Peyer's patch (tissue), 4 donors: Measurements from ENCODE around the gene ACKR2.

Source experiments
- CTCF ChIP-seq, 6 experiments: fragments of 450-650 bp in 4 of 6; fragments of 200-600 bp in 2 of 6; sonication (generic) in 1 of 6; IDR thresholded peaks; one replicate each; pipeline ENCODE4 v1.5.1; 2017 to 2019; ENCODE audit warnings: antibody characterized with exemption in 6 of 6, mild to moderate bottlenecking in 3 of 6, moderate library complexity in 1 of 6
- POLR2A ChIP-seq, 2 donors: fragments of 450-650 bp; IDR thresholded peaks; one replicate each; pipeline ENCODE4 v1.5.1; 2017; ENCODE audit warnings: antibody characterized with exemption in 2 of 2, mild to moderate bottlenecking in 2 of 2, moderate library complexity in 2 of 2

GRCh38 chr3:42891042-42891441 is 81.8 kb downstream of the ACKR2 start:
- no peak for TF ChIP-seq POLR2A (IDR thresholded peaks at IDR 0.05)
- TF ChIP-seq CTCF (IDR thresholded peaks at IDR 0.05): no peak
